Transverse colon (tissue), 4 donors: ENCODE data around the gene EGLN2.
"Not testable (repeated sequence)": the region's sequence is repeated elsewhere in the genome, so short reads cannot be mapped to it uniquely, and the experiment has no call there.

Source experiments
- CTCF ChIP-seq, 5 experiments: fragments of 200-600 bp in 3 of 5; fragments of 450-650 bp in 2 of 5; sonication (generic) in 3 of 5; IDR thresholded peaks; 1 replicate in 2 of 5; 2 replicates in 3 of 5; pipeline ENCODE4 v1.5.1; 2016 to 2017; ENCODE audit warnings: antibody characterized with exemption in 5 of 5, inconsistent platforms in 3 of 5, mild to moderate bottlenecking in 2 of 5, moderate library complexity in 1 of 5
- POLR2AphosphoS5 ChIP-seq, 3 donors: sonication (generic); formaldehyde crosslinking; IDR thresholded peaks; one replicate each; pipeline ENCODE4 v1.6.1; 2016; ENCODE audit warnings: antibody characterized with exemption in 3 of 3

GRCh38 chr19:40824916-40825315 lies 25.9 kb downstream of the EGLN2 start:
- TF ChIP-seq CTCF, POLR2AphosphoS5 (IDR thresholded peaks at IDR 0.05): not testable (repeated sequence)
